Measurements from ENCODE around the gene KPNA3.
"Not testable (repeated sequence)": the region's sequence is repeated elsewhere in the genome, so short reads cannot be mapped to it uniquely, and the experiment has no call there.

Gene KPNA3

DNA sequence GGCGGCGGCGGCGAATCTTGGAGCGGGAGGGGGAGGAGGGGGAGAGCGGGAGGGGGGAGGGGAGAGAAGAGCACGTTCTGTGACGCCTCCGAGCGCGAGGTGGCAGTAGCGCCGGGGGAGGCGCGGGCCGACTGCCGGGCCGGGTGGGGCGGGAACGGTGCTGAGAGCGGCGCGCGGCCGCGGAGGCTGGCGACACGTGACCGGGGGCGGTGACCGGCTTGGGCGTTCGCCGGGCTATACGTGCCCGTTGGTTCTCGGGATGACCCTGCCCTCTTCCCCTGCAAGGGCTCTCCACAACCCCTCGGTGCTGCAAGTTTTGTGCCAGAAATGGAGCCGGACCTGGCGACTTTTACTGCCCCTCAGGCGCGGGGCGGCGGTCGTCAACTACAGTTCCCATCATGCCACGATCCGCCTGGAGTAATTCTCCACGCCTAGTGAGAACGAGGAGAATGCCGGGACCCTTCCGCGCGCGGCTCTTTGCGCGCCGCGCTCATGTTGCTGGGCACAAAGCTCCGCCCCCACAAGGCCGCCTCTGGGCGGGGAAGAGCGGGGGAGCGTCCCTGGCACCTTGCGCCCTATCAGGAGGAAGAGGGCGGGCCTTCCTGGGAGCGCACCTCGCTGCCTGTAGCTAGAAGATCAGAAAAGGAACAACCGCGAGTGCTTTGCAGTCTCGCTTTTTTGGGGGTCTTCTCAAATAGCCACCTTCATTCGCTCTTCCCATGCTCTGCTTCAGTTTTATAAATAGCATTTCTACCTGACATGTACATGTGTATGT, at the start of gene KPNA3:
KPNA3 (minus strand) TSS at position 133 of the 775 bp plus-strand sequence. CDS start 176 bp downstream, outside the sequence.
- peak; percentile 97 for DNase-seq (ENCODE audit: low spot score)

DNA sequence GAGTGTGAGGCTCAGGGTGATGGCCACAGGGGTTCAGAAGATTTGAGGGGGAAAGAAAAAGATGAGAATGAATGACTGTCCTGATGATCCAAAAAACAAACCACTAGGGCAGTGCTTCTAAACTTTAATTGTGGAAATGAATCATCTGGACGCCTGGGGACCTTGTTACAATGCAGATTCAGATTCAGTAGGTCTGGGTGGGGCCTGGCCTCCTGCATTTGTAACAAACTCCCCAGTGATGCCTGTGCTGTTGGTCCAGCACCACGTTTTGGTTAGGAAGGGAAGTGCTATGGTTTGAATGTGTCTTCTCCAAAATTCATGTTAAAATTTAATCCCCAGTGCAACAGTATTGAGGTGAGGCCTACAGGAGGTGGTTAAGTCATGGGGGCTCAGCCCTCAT, 49.5 kb upstream of the KPNA3 start:
- DNase-seq (ENCODE audit: low spot score), result no peak

GRCh38 chr13:49840675-49841074, 48.2 kb upstream of the KPNA3 start:
- no peak for DNase-seq (ENCODE audit: low spot score)

DNA sequence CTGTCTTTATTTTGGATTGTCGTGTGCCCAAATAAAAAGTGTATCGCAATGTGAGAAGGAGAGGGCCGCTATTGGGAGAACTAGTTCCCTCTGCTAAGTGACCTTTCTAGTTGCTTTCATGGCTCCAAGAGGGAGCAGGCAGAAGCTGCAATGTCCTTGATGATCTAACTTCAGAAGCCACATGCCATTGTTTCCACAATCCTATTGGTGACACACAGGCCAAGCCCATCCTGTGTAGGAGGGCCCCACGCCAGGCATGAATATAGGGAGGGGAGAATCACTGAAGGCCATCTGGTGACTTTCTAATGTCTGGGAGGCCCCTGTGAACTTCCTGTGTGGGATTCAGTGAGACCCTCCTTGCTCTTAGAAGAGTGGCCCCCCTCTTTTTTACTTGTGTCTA, 47.8 kb upstream of the KPNA3 start:
- DNase-seq (ENCODE audit: low spot score), result no peak

- no peak for DNase-seq (ENCODE audit: low spot score)
Measured at GRCh38 chr13:49838989-49839388, 46.5 kb upstream of the KPNA3 start.

- DNase-seq (ENCODE audit: low spot score), result peak; percentile 11
Measured at GRCh38 chr13:49836516-49836915, 44.0 kb upstream of the KPNA3 start.

DNA sequence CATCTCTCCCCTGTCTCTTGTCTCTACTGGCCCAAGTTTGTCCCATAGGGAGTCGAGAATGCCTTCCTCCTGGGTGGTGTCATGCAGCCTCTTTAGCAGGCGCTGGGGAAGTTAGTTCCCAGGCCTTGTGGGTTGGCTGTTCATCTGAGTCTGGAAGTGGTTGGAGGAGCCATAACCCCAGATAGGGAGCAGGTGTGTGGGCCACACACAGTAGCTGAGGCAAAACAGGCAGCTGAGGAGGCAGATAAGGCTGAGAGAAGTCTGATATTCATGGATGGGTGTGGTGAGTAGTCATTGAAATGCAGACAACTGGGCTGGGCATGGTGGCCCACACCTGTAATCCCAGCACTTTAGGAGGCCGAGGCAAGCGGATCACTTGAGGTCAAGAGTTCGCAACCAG, 40.9 kb upstream of the KPNA3 start:
- no peak for DNase-seq (ENCODE audit: low spot score)

- no peak for DNase-seq (ENCODE audit: low spot score)
Measured at GRCh38 chr13:49831455-49831854, 39.0 kb upstream of the KPNA3 start.

- DNase-seq (ENCODE audit: low spot score), result no peak
Measured at GRCh38 chr13:49830721-49831120, 38.2 kb upstream of the KPNA3 start.

DNA sequence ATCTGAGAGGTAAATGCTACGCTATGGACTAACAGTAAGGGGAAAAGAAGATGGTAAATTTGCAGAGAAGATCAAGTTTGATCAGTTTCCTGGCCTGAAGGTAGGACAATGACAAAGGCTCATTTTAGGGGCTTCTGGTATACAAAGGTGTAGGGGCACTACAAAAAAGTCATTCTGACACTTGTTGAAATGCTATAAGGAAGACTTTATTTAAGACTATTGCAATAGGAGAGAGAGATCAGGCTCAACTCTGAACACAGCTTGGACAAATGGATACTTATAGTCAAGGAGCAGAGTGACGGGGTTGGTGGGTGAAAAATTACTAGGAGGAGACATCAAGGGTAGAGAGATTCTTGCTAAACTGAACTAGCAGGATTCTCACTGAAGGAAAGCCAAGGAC, 37.2 kb upstream of the KPNA3 start:
- DNase-seq (ENCODE audit: low spot score), result no peak

- no peak for DNase-seq (ENCODE audit: low spot score)
Measured at GRCh38 chr13:49828453-49828852, 36.0 kb upstream of the KPNA3 start.

DNA sequence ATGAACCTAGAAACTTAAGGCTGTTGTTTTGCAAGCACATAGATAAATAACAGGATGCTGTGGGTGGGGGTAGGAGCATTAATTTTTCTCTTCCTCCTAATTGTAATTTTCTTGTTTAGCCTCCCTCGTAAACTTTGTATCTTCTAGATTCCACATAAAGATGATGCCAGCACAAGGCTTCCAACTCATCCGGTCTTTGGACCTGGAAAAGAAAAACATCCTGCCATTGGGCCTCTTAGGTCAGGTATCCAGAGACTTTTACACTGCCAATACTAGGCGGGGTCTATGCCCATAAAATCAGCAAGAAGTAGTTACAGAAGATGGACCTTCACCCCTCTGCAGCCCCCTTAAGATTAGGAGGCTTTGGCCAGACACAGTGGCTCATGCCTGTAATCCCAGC, 35.4 kb upstream of the KPNA3 start:
- DNase-seq (ENCODE audit: low spot score), result no peak

DNA sequence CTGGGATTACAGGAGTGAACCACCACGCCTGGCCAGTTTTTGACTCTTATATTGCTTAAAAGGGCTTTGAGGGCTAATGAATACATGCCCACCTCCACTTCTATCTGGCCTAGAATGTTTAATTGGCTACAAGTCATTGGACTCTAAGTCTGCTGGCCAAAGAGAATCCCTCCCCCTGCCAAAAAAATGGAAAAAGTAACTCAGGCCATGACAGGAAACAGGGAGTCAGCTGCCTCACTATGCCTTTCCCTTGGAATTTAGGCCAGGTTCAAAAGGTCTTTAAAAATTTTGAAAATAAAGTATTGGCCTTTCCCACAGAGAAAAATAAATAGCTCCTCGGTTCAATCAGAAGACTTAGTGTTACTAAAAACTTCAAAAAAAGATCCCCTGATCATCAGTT, 34.9 kb upstream of the KPNA3 start:
- no peak for DNase-seq (ENCODE audit: low spot score)

DNA sequence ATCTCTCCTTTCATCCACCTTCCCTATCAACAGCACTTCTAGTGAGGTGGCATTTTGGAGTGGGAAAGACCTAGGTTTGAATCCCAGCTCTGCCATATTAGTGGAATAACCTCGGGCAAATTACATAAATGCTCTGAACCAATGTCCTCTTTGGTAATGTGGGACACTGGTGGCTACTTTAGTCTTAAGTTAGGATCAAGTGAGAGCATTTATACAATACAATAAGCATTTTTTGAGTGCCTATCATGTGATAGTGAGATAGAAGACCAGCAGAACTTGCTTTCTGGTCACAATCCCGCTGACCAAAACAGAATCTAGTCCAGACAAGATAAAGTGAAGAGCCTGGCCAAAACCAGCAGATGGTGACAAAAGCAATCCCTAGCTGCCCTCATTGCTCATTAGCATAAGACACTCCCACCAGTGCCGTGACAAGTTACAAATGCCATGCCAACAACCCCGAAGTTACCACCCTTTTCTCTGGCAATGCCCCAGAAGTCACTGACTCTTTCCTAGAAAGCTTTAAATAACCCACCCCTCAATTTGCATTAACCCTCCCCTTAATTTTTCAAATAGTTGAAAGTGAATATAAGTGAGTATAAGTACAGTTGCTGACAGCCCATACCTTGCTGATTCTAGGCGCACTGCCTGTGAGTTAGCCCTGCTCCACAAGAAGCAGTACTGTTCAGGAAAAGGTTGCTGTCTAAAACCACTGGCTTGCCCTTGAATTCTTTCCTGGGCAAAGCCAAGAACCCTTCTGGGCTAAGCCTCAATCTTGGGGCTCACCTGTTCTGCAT, 28.9 kb upstream of the KPNA3 start:
- DNase-seq (ENCODE audit: low spot score), result no peak

- no peak for DNase-seq (ENCODE audit: low spot score)
Measured at GRCh38 chr13:49820591-49821215, 28.2 kb upstream of the KPNA3 start.

DNA sequence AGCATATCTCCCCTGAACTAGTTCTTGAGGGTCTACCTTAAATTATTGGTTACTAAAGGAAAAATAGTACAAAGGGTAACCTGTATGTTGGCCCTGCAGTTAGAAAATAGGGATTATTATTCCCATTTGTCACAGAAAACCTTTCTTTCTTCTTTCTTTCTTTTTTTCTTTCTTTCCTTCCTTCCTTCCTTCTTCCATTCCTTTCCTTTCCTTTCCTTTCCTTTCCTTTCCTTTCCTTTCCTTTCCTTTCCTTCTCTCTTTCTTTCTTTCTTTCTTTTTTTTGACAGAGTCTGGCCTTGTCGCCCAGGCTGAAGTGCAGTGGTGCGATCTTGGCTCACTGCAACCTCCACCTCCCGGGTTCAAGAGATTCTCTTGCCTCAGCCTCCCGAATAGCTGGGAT, 23.6 kb upstream of the KPNA3 start:
- DNase-seq (ENCODE audit: low spot score), result not testable (repeated sequence)

DNA sequence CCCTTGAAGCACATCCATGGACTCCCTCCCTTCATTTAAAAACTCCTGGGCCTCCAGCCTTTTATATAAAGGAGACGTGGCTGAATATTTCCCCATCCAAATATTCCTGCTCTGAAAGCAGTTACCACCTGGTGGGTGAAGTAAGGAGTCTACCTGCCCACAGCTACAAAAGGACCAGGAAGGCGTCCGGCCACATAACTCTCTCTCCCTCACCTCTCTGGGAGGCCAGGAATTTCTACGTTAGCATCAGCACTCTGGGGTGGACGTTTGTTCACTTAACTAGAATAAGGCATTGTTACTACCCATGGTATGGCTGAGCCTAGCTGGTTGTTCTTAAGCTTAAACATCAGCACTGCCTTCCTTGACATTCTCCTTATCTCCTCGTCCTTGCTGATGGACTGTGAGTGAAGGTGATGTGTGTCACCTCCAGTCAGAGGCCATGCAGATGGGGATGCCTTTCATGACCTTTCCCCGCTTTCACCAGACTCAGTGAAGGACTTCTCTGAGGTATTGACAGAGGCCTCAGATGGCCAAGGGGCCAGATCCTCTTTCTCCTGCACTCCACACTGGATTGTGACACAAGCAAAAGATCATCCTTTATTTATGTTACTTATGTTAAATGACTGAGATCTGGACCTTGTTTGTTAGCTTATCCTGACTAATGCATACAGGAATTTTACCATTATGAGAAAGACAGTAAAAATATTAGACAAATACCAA, 22.2 kb upstream of the KPNA3 start:
- DNase-seq (ENCODE audit: low spot score), result no peak

DNA sequence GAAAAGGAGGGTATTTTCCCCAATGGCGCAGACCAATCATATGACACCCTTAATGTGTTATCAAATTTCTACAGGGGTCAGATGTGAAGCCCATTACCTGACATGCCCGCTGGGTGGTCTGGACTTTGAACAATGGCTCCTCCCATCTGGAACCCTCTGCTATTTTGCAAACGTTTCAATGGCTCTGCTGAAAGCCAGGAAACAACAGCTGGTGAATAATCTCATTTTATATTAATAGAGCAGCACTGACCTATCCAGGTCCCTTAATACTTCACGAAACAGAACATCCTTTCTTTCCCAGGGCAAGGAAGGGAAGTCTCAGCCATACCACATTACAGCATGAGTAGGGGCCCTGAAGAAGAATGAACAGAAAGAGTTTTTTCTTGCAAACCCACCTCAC, 20.3 kb upstream of the KPNA3 start:
- DNase-seq (ENCODE audit: low spot score), result no peak

- DNase-seq (ENCODE audit: low spot score), result no peak
Measured at GRCh38 chr13:49811527-49811908, 19.0 kb upstream of the KPNA3 start.

DNA sequence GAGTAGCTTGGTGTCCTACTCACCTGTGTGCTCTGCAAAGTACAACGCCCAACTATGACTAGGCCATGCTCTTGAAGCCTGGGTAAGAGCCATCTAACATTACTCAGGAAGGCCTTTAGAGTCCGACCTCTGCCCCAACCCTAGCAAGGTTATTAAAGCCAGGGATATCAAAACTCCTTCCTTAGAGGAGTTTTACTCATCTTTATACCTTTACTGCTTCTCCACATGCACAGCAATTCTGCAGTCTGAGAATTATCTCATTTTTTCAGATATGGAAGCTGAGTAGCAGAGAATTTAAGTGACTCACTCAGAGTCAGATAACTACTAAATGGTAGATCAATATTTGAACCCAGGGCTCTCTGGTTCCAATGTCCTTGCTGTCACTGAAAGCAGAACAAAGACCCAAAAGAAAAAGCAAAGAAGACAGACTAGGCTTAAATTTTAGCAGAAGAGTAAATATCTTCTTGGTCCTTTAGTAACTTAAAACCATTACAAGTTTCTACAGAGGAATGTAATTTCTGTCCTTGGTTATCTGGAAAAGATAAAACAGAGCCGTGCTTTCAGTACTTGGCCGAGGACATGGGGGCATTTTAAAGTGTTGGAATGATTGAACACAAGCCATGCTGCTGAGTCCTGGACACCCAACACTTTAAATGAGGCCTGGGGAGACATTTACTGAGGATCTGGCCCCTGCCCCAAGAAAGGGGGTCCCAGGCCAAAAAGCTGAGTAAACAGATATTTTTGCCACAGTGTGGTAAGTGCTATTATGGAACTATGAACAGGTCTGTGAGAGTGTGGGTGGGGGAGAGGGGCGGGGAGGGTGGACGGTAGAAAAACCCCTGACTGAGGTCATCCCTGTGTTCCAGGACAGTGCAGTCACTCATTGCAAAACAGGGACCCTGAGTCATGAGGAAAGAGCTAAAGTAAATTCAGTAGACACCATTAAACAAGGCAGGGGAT, 18.4 kb upstream of the KPNA3 start:
- no peak for DNase-seq (ENCODE audit: low spot score)

DNA sequence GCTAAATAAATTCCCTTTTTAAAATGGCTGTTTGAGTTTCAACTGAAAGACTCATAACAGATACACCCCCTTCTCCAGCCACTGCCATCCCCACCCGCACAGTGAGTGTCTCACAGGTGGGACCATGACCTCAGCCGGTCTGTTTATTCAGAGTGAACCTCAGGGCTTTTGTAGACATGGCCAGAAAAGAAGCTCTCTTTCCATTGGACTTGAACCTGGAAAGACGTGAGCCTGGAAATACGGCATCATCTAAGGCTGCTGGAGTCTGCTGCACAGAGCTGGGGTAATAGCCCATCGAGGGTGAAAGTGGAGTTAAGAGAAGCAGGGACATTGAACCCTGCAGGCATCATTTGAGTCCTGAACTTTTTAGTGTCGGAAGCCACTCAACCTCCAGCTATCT, 15.2 kb upstream of the KPNA3 start:
- DNase-seq (ENCODE audit: low spot score), result no peak
